Kidney (tissue), 14 donors: Measurements from ENCODE around the gene ADGRF5. TPM values are rescaled to one million over a fixed set of nuclear protein-coding genes. Genes with fewer than 3 reads are reported as not detected.

Source experiments
- DNase-seq, 5 donors: peaks; one replicate each; pipeline ENCODE4 v3.0.0-alpha.2; 2013 to 2020
- FAIRE-seq: peaks from 2 replicates; lab custom pipeline; 2012; peaks lifted over from hg19 to GRCh38; lab: Jason Lieb, UNC
- H3K27ac ChIP-seq, 2 donors: one replicate each; pipeline ENCODE4 v1.7.0; 2013; ENCODE audit warnings: low read depth in 2 of 2, low read length in 2 of 2, inconsistent platforms in 1 of 2
- H3K27me3 ChIP-seq: one replicate; pipeline ENCODE4 v1.7.1; 2013; ENCODE audit warnings: low read length, inconsistent platforms; ENCODE audit not compliant: control insufficient read depth, insufficient read depth
- H3K36me3 ChIP-seq, 3 donors: one replicate each; pipeline versions ENCODE4 v1.7.0 to v1.7.1; 2013; ENCODE audit warnings: low read length in 3 of 3, control low read depth in 1 of 3, inconsistent platforms in 1 of 3; ENCODE audit not compliant: insufficient read depth in 3 of 3, control insufficient read depth in 2 of 3
- H3K4me1 ChIP-seq, 3 donors: one replicate each; pipeline versions ENCODE4 v1.7.0 to v1.7.1; 2013; ENCODE audit warnings: low read length in 3 of 3, inconsistent platforms in 1 of 3, low read depth in 1 of 3; ENCODE audit not compliant: control insufficient read depth in 2 of 3, insufficient read depth in 2 of 3
- H3K4me3 ChIP-seq, 3 donors: one replicate each; pipeline versions ENCODE4 v1.7.0 to v1.8.1; 2013; ENCODE audit warnings: low read length in 3 of 3, control low read depth in 1 of 3, inconsistent platforms in 1 of 3
- H3K9ac ChIP-seq, 3 donors: one replicate each; pipeline versions ENCODE4 v1.7.0 to v1.7.1; 2013; ENCODE audit warnings: low read length in 3 of 3, control low read depth in 1 of 3, inconsistent platforms in 1 of 3
- H3K9me3 ChIP-seq, 3 donors: one replicate each; pipeline versions ENCODE4 v1.7.0 to v1.7.1; 2013; ENCODE audit warnings: low read length in 3 of 3, control low read depth in 1 of 3, inconsistent platforms in 1 of 3; ENCODE audit not compliant: control insufficient read depth in 2 of 3, insufficient read depth in 1 of 3
- intact Hi-C: fragments of 100-400 bp; cut with DNase I; formaldehyde crosslinking; loops from one replicate; pipeline ENCODE4 v1.11.1; 2022
- polyA plus RNA-seq: library from polyadenylated mRNA; stranded (reverse); fragments of 350-450 nt; fragmentation: Illumina TruSeq; extraction: RNeasy Lipid Tissue Mini Kit (QIAGEN cat#74804); gene quantifications from one replicate; pipeline ENCODE4 v1.2.3, GENCODE V29; 2014; ENCODE audit warnings: low read depth, low replicate concordance; ENCODE audit not compliant: insufficient read depth
- total RNA-seq: library from RNA; stranded (reverse); fragmentation: NEBNext Ultra II Directional; extraction: Animal tissue kit (Norgen Biotek cat#: 25700); gene quantifications from one replicate; pipeline ENCODE4 v1.2.1, GENCODE V29; 2021
- TF ChIP-seq, protein P1 (sequence below): IDR thresholded peaks from 3 replicates; pipeline ENCODE4 v1.5.1; 2012; ENCODE audit warnings: mild to moderate bottlenecking, moderate library complexity, borderline replicate concordance; ENCODE audit not compliant: insufficient read depth; ENCODE audit errors: extremely low read depth
- donor health status: control.
- donor health status: control.
- donor health status: control.
- donor health status: control.
- donor health status: control.
- donor health status: DM: yes; HTN: yes; CAD: no.
- donor health status: Normal renal cell carcinoma (clear cell type).

The ADGRF5 gene
- total and polyA plus RNA-seq, 2 donors from 2014 or later, result 44.1 to 51.7 TPM

DNA sequence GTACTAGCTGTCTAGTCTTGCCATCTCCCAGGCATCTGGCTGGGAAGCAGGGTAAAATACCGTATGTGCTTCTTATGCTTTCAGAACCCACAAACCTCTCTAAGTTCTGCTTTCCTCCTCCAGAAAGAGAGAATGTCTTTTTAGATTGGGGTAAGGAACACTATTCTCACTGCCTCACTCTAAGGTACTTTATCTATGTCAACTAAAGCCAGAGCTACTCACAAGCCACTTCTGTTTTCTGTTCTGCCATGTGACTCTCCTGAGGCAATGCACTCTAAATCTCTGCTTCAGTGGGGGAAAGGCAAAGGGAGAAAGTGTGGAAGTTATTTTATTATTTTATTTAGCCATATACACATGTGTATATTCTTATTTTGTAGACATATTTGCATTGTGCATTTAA, 112.9 kb downstream of the ADGRF5 start:
- H3K9me3 ChIP-seq, result no peaks in the 10 kb centered on the region
- H3K4me3 ChIP-seq, result no peak overlapping the region
- intact Hi-C loops, result no loop called here
- FAIRE-seq (no peak), DNase-seq (no peak)
- no peaks in the 10 kb centered on the region for H3K27me3 ChIP-seq
- no peaks in the 10 kb centered on the region for H3K36me3 ChIP-seq
- H3K4me1 ChIP-seq, result no peaks in the 10 kb centered on the region
- H3K27ac ChIP-seq, result no peak overlapping the region
- no peak overlapping the region for H3K9ac ChIP-seq
- TF ChIP-seq, protein P1, sequence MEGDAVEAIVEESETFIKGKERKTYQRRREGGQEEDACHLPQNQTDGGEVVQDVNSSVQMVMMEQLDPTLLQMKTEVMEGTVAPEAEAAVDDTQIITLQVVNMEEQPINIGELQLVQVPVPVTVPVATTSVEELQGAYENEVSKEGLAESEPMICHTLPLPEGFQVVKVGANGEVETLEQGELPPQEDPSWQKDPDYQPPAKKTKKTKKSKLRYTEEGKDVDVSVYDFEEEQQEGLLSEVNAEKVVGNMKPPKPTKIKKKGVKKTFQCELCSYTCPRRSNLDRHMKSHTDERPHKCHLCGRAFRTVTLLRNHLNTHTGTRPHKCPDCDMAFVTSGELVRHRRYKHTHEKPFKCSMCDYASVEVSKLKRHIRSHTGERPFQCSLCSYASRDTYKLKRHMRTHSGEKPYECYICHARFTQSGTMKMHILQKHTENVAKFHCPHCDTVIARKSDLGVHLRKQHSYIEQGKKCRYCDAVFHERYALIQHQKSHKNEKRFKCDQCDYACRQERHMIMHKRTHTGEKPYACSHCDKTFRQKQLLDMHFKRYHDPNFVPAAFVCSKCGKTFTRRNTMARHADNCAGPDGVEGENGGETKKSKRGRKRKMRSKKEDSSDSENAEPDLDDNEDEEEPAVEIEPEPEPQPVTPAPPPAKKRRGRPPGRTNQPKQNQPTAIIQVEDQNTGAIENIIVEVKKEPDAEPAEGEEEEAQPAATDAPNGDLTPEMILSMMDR, result no peak

Other genes with a start within 250 kb of the ADGRF5 start
- 0.47 TPM for gene TDRD6, start 234.1 kb downstream of the ADGRF5 start, total RNA-seq
- gene TDRD6, start 234.1 kb downstream of the ADGRF5 start, polyA plus RNA-seq, result 0.84 TPM
- gene PLA2G7, start 186.6 kb downstream of the ADGRF5 start, total RNA-seq, result 1.9 TPM
- not detected for gene PLA2G7, start 186.6 kb downstream of the ADGRF5 start, polyA plus RNA-seq
- not detected for gene ANKRD66, start 175.0 kb downstream of the ADGRF5 start, total RNA-seq
- gene ANKRD66, start 175.0 kb downstream of the ADGRF5 start, polyA plus RNA-seq, result not detected
- 0.09 TPM for gene MEP1A, start 128.5 kb downstream of the ADGRF5 start, total RNA-seq
- 0.13 TPM for gene MEP1A, start 128.5 kb downstream of the ADGRF5 start, polyA plus RNA-seq
- 58.8 TPM for gene ADGRF1, start 120.4 kb upstream of the ADGRF5 start, total RNA-seq
- 28.6 TPM for gene ADGRF1, start 120.4 kb upstream of the ADGRF5 start, polyA plus RNA-seq